Measurements from ENCODE around the gene SUGP1. TPM values are rescaled to one million over a fixed set of nuclear protein-coding genes. Genes with fewer than 3 reads are reported as not detected.

SUGP1 gene
- total RNA-seq, 1 donor from 2014 or later: 59.1 TPM

- no peaks in the 10 kb centered on the region for H3K9me3 ChIP-seq (ENCODE audit: insufficient read depth, low read depth, low read length)
- Mint-ChIP-seq H3K27ac (ENCODE audit: unreplicated experiment) (peak overlapping the region; percentile 24), H3K36me3 (ENCODE audit: low read depth, unreplicated experiment) (no peaks in the 10 kb centered on the region), H3K27me3 (ENCODE audit: low read depth, unreplicated experiment) (no peaks in the 10 kb centered on the region), H3K4me1 (ENCODE audit: low read depth, unreplicated experiment) (peaks cover 3% of the 10 kb centered on the region), H3K4me3 (ENCODE audit: unreplicated experiment) (no peak overlapping the region), H3K9me3 (ENCODE audit: unreplicated experiment) (no peaks in the 10 kb centered on the region)
- H3K27ac ChIP-seq (ENCODE audit: low read depth, low read length): no peak overlapping the region
- H3K4me3 ChIP-seq (ENCODE audit: insufficient read depth, low read depth, low read length): no peak overlapping the region
- peak overlapping the region; percentile 85 for H2AFZ ChIP-seq (ENCODE audit: low read depth, low read length)
- H4K20me1 ChIP-seq (ENCODE audit: insufficient read depth, low read length): no peaks in the 10 kb centered on the region
- FAIRE-seq (no peak), DNase-seq (ENCODE audit: low read depth) (peak; percentile 54)
- no peaks in the 10 kb centered on the region for H3K79me2 ChIP-seq (ENCODE audit: insufficient read depth, low read length)
- peak overlapping the region; percentile 31 for H3K9ac ChIP-seq (ENCODE audit: low read length)
- H3K27me3 ChIP-seq (ENCODE audit: insufficient read depth, low read length): no peaks in the 10 kb centered on the region
- no peak for TF ChIP-seq EZH2 (IDR thresholded peaks at IDR 0.05; ENCODE audit: insufficient read depth, low read length)
- TF ChIP-seq, protein P1, sequence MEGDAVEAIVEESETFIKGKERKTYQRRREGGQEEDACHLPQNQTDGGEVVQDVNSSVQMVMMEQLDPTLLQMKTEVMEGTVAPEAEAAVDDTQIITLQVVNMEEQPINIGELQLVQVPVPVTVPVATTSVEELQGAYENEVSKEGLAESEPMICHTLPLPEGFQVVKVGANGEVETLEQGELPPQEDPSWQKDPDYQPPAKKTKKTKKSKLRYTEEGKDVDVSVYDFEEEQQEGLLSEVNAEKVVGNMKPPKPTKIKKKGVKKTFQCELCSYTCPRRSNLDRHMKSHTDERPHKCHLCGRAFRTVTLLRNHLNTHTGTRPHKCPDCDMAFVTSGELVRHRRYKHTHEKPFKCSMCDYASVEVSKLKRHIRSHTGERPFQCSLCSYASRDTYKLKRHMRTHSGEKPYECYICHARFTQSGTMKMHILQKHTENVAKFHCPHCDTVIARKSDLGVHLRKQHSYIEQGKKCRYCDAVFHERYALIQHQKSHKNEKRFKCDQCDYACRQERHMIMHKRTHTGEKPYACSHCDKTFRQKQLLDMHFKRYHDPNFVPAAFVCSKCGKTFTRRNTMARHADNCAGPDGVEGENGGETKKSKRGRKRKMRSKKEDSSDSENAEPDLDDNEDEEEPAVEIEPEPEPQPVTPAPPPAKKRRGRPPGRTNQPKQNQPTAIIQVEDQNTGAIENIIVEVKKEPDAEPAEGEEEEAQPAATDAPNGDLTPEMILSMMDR (IDR thresholded peaks at IDR 0.05; ENCODE audit: insufficient read depth, low read depth, low read length): peak; percentile 82
- peaks cover 6% of the 10 kb centered on the region for H3K4me1 ChIP-seq (ENCODE audit: insufficient read depth, low read length)
- peak overlapping the region; percentile 52 for H3K4me2 ChIP-seq (ENCODE audit: low read length)
- H3K36me3 ChIP-seq (ENCODE audit: insufficient read depth, low read length): no peaks in the 10 kb centered on the region
Measured at GRCh38 chr19:19366434-19367396, 46.4 kb upstream of the SUGP1 start.

DNA sequence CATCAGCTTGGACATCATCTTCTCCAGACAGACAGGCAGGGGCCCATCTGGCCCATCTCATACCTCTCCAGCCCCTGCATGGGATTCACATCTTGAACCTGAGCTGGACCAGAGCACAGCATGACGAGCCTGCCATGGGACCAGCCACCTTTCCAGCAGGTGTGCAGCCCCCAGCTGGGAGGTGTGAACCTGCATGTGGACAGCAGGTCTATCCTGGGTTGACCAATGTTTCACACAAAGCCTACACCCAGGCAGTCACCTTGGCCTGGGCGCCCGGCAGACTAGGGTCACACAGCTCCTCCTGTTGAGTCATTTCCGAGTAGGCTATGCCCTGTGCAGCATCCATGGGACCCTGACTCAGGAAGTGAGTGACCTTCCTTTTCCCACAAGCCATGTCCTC lies 41.8 kb upstream of the SUGP1 start:
- Mint-ChIP-seq H3K36me3 (ENCODE audit: low read depth, unreplicated experiment) (peaks cover 3% of the 10 kb centered on the region), H3K27ac (ENCODE audit: unreplicated experiment) (no peak overlapping the region), H3K4me1 (ENCODE audit: low read depth, unreplicated experiment) (peaks cover 3% of the 10 kb centered on the region), H3K27me3 (ENCODE audit: low read depth, unreplicated experiment) (no peaks in the 10 kb centered on the region), H3K9me3 (ENCODE audit: unreplicated experiment) (no peaks in the 10 kb centered on the region), H3K4me3 (ENCODE audit: unreplicated experiment) (no peak overlapping the region)
- TF ChIP-seq, protein P1 (IDR thresholded peaks at IDR 0.05; ENCODE audit: insufficient read depth, low read depth, low read length): no peak
- TF ChIP-seq EZH2 (IDR thresholded peaks at IDR 0.05; ENCODE audit: insufficient read depth, low read length): no peak
- no peaks in the 10 kb centered on the region for H3K9me3 ChIP-seq (ENCODE audit: insufficient read depth, low read depth, low read length)
- H3K4me1 ChIP-seq (ENCODE audit: insufficient read depth, low read length): peaks cover 6% of the 10 kb centered on the region
- H3K36me3 ChIP-seq (ENCODE audit: insufficient read depth, low read length): peaks cover 2% of the 10 kb centered on the region
- no peak for DNase-seq (ENCODE audit: low read depth)
- H3K4me2 ChIP-seq (ENCODE audit: low read length): no peak overlapping the region
- H2AFZ ChIP-seq (ENCODE audit: low read depth, low read length): no peak overlapping the region
- no peak for FAIRE-seq
- no peak overlapping the region for H3K4me3 ChIP-seq (ENCODE audit: insufficient read depth, low read depth, low read length)
- no peak overlapping the region for H3K27ac ChIP-seq (ENCODE audit: low read depth, low read length)
- H3K79me2 ChIP-seq (ENCODE audit: insufficient read depth, low read length): no peaks in the 10 kb centered on the region
- H4K20me1 ChIP-seq (ENCODE audit: insufficient read depth, low read length): no peaks in the 10 kb centered on the region
- H3K27me3 ChIP-seq (ENCODE audit: insufficient read depth, low read length): no peaks in the 10 kb centered on the region
- no peak overlapping the region for H3K9ac ChIP-seq (ENCODE audit: low read length)

All from astrocyte (in vitro differentiated cells and primary cell).